Mucosa of descending colon (tissue), 3 donors: ENCODE data around the gene CARD10. TPM values are rescaled to one million over a fixed set of nuclear protein-coding genes. Genes with fewer than 3 reads are reported as not detected.
A peak's percentile ranks its signal among the peaks of the same experiment; 100 is the strongest.

Source experiments
- ATAC-seq: fragments of 200-7000 bp; cut with Tn5 transposase; one replicate; pipeline ENCODE4 v1.9.1; 2020; ENCODE audit warnings: mild to moderate bottlenecking, moderate library complexity
- DNase-seq, 3 donors: peaks; one replicate each; pipeline ENCODE4 v3.0.0-alpha.2; 2020
- H3K36me3 ChIP-seq: fragments of 200-600 bp; one replicate; pipeline ENCODE4 v1.8.0; 2021; ENCODE audit warnings: low read depth, mild to moderate bottlenecking
- H3K4me1 ChIP-seq: fragments of 200-600 bp; one replicate; pipeline ENCODE4 v1.8.0; 2021; ENCODE audit warnings: low read depth, mild to moderate bottlenecking
- H3K4me3 ChIP-seq: fragments of 200-600 bp; one replicate; pipeline ENCODE4 v1.8.0; 2021; ENCODE audit warnings: mild to moderate bottlenecking
- H3K9me3 ChIP-seq: fragments of 200-600 bp; one replicate; pipeline ENCODE4 v1.8.0; 2021; ENCODE audit warnings: mild to moderate bottlenecking
- CTCF ChIP-seq: fragments of 200-600 bp; IDR thresholded peaks from one replicate; pipeline ENCODE4 v1.8.0; 2022; ENCODE audit warnings: antibody characterized with exemption, mild to moderate bottlenecking
- intact Hi-C, 2 donors: fragments of 100-400 bp; cut with DNase I in 1 of 2; cut with micrococcal nuclease in 1 of 2; formaldehyde crosslinking; loops; one replicate each; pipeline versions ENCODE4 v1.11.0 to v1.11.1; 2022; cut with DNase I, micrococcal nuclease
- long read RNA-seq, 2 donors: library from polyadenylated mRNA; unstranded; transcript quantifications; one replicate each; pipeline ENCODE4 v2.0.0, GENCODE V29; 2019 to 2021
- total RNA-seq, 3 donors: library from RNA; stranded (reverse); fragmentation: NEBNext Ultra II Directional in 2 of 3; extraction: Animal tissue kit (Norgen Biotek cat#: 25700) in 2 of 3; gene quantifications; one replicate each; pipeline versions ENCODE4 v1.2.1 to v1.2.4, GENCODE V29; 2021 to 2023
- donor health status: DM: no; HTN: no; CAD: no; lungs with moderate emphysema.
- donor health status: DM: no; HTN: no; CAD: no.
- donor health status: DM: no; HTN: yes; CAD: no.

The CARD10 gene
- 10 to 100 TPM; 43.3 to 74.1 (median 60.5) TPM for total RNA-seq
- long read RNA-seq, donor 1, full-length matches to known transcripts, result 39 of 82 reads
- long read RNA-seq, donor 1, partial matches to known transcripts, result 31 of 82 reads
- long read RNA-seq, donor 1, other reads (novel, unspliced or antisense), result 12 of 82 reads
- long read RNA-seq, donor 2, partial matches to known transcripts, result 8 of 12 reads
- long read RNA-seq, donor 2, other reads (novel, unspliced or antisense), result 3 of 12 reads

- TF ChIP-seq CTCF, result no peak
- no peaks in the 10 kb centered on the region for H3K9me3 ChIP-seq
- intact Hi-C loops, result no loop called here
- peaks cover 13% of the 10 kb centered on the region for H3K4me1 ChIP-seq
- DNase-seq (peak in 2 of 3 donors; percentile 68 to 82), ATAC-seq (peak; percentile 74)
- no peaks in the 10 kb centered on the region for H3K36me3 ChIP-seq
- peak within 1 kb of the TSS; percentile 65 for H3K4me3 ChIP-seq
Measured at GRCh38 chr22:37519268-37520195, at the start of gene CARD10. Gene CARD10 (minus strand): TSS chr22:37519415. CDS start chr22:37519200, 215 bp downstream.

GRCh38 chr22:37568448-37569008 is 49.3 kb upstream of the CARD10 start:
- H3K4me3 ChIP-seq, result no peak overlapping the region
- H3K36me3 ChIP-seq, result no peaks in the 10 kb centered on the region
- ATAC-seq, result no peak
- intact Hi-C loops, result no loop called here
- peak in 1 of 3 donors; percentile 67 for DNase-seq
- no peak for TF ChIP-seq CTCF
- peaks cover 71% of the 10 kb centered on the region for H3K4me1 ChIP-seq
- no peaks in the 10 kb centered on the region for H3K9me3 ChIP-seq

GRCh38 chr22:37568012-37568411 is 48.8 kb upstream of the CARD10 start:
- no peak for TF ChIP-seq CTCF

GRCh38 chr22:37566903-37567798 is 47.9 kb upstream of the CARD10 start:
- Histone ChIP-seq H3K9me3 (no peaks in the 10 kb centered on the region), H3K4me1 (peaks cover 85% of the 10 kb centered on the region), H3K36me3 (no peaks in the 10 kb centered on the region), H3K4me3 (no peak overlapping the region)
- intact Hi-C loops, result no loop called here
- peak; percentile 93 for TF ChIP-seq CTCF
- DNase-seq (peak; percentile 94 to 97 (median 95)), ATAC-seq (peak; percentile 67)

More at GRCh38 chr22:37568012-37568411, 48.8 kb upstream of the CARD10 start:
- DNase-seq, result no peak
- Histone ChIP-seq H3K36me3 (no peaks in the 10 kb centered on the region), H3K9me3 (no peaks in the 10 kb centered on the region), H3K4me3 (no peak overlapping the region), H3K4me1 (peaks cover 77% of the 10 kb centered on the region)
- no peak for ATAC-seq
- intact Hi-C loops, result no loop called here

GRCh38 chr22:37566329-37566837 is 47.2 kb upstream of the CARD10 start:
- no peak for ATAC-seq
- DNase-seq, result peak in 2 of 3 donors; percentile 58 to 79
- Histone ChIP-seq H3K9me3 (no peaks in the 10 kb centered on the region), H3K4me1 (peaks cover 86% of the 10 kb centered on the region), H3K36me3 (no peaks in the 10 kb centered on the region), H3K4me3 (no peak overlapping the region)
- TF ChIP-seq CTCF, result no peak
- intact Hi-C loops, result no loop called here
